ENCODE measurements around the gene BLID. TPM values are rescaled to one million over a fixed set of nuclear protein-coding genes. Genes with fewer than 3 reads are reported as not detected.

The BLID gene
- total and polyA plus RNA-seq, 10 of the 15 experiments (the other 5 are each of a cell fraction or from before 2014, with no cell fraction given), result not detected

GRCh38 chr11:122138744-122139594, 23.0 kb upstream of the BLID start:
- in situ Hi-C loops (cut with MboI) (no loop called here), intact Hi-C loops (cut with micrococcal nuclease; ENCODE audit: unreplicated experiment) (no loop called here)
- no peak for DNase-seq (ENCODE audit: low read depth, low spot score)
- Histone ChIP-seq H3K36me3 (ENCODE audit: control insufficient read depth in 2 of 2, insufficient read depth in 2 of 2, low read length in 1 of 2) (no peaks in the 10 kb centered on the region), H3K27ac (ENCODE audit: control insufficient read depth, insufficient read depth) (no peak overlapping the region), H3K27me3 (replicated peaks in 1 of 2; ENCODE audit: control insufficient read depth in 2 of 2, insufficient read depth in 2 of 2, low read length in 1 of 2) (no peaks in the 10 kb centered on the region; a peak in 1 of 4 replicates), H4K20me1 (ENCODE audit: control insufficient read depth, insufficient read depth) (no peaks in the 10 kb centered on the region), H3K4me2 (ENCODE audit: control insufficient read depth, insufficient read depth) (no peak overlapping the region), H2AFZ (ENCODE audit: control insufficient read depth, low read depth, low read length) (no peak overlapping the region), H3K79me2 (ENCODE audit: control insufficient read depth, insufficient read depth, low read length) (no peaks in the 10 kb centered on the region), H3K9me3 (replicated peaks; ENCODE audit: control insufficient read depth, insufficient read depth, low read length) (no peaks in the 10 kb centered on the region), H3K9ac (ENCODE audit: control insufficient read depth, insufficient read depth, low read length) (no peak overlapping the region), H3K4me1 (ENCODE audit: control insufficient read depth, insufficient read depth, low read length) (no peaks in the 10 kb centered on the region), H3K4me3 (no peak overlapping the region)
- CTCF ChIA-PET, result no interaction called here
- 23% methylated on average over 5 of the region's 5 CpGs for WGBS (ENCODE audit: insufficient coverage, insufficient replicate concordance, low lambda C conversion rate, missing lambda C conversion rate)
- SMC1A ChIA-PET (ENCODE audit: uncharacterized antibody, unreplicated experiment), result no interaction called here
- no TSS peak for BruUV-seq (replicated peaks)
- no peak for ATAC-seq
- TF ChIP-seq IRF4 (IDR thresholded peaks at IDR 0.05; ENCODE audit: low read depth, low read length) (no peak), CUX1 (IDR thresholded peaks at IDR 0.05; ENCODE audit: insufficient replicate concordance, low read depth, low read length) (no peak), NRF1 (conservative IDR thresholded peaks at IDR 0.05; ENCODE audit: low read depth, low read length) (no peak), JUNB (IDR thresholded peaks at IDR 0.05) (no peak), RUNX3 (IDR thresholded peaks at IDR 0.05; ENCODE audit: low read length) (no peak), TCF3 (IDR thresholded peaks at IDR 0.05; ENCODE audit: borderline replicate concordance, insufficient read depth, low read depth, low read length) (no peak), GATAD2B (conservative IDR thresholded peaks at IDR 0.05; ENCODE audit: low read depth) (no peak), BACH1 (IDR thresholded peaks at IDR 0.05; ENCODE audit: borderline replicate concordance) (no peak)
- TF ChIP-seq, protein P1, sequence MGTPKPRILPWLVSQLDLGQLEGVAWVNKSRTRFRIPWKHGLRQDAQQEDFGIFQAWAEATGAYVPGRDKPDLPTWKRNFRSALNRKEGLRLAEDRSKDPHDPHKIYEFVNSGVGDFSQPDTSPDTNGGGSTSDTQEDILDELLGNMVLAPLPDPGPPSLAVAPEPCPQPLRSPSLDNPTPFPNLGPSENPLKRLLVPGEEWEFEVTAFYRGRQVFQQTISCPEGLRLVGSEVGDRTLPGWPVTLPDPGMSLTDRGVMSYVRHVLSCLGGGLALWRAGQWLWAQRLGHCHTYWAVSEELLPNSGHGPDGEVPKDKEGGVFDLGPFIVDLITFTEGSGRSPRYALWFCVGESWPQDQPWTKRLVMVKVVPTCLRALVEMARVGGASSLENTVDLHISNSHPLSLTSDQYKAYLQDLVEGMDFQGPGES (IDR thresholded peaks at IDR 0.05), result no peak
- TF ChIP-seq, protein P2, sequence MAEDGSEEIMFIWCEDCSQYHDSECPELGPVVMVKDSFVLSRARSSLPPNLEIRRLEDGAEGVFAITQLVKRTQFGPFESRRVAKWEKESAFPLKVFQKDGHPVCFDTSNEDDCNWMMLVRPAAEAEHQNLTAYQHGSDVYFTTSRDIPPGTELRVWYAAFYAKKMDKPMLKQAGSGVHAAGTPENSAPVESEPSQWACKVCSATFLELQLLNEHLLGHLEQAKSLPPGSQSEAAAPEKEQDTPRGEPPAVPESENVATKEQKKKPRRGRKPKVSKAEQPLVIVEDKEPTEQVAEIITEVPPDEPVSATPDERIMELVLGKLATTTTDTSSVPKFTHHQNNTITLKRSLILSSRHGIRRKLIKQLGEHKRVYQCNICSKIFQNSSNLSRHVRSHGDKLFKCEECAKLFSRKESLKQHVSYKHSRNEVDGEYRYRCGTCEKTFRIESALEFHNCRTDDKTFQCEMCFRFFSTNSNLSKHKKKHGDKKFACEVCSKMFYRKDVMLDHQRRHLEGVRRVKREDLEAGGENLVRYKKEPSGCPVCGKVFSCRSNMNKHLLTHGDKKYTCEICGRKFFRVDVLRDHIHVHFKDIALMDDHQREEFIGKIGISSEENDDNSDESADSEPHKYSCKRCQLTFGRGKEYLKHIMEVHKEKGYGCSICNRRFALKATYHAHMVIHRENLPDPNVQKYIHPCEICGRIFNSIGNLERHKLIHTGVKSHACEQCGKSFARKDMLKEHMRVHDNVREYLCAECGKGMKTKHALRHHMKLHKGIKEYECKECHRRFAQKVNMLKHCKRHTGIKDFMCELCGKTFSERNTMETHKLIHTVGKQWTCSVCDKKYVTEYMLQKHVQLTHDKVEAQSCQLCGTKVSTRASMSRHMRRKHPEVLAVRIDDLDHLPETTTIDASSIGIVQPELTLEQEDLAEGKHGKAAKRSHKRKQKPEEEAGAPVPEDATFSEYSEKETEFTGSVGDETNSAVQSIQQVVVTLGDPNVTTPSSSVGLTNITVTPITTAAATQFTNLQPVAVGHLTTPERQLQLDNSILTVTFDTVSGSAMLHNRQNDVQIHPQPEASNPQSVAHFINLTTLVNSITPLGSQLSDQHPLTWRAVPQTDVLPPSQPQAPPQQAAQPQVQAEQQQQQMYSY (CRISPR knock-in tag; IDR thresholded peaks at IDR 0.05), result no peak
- RAD21 ChIA-PET (ENCODE audit: unreplicated experiment), result no interaction called here
- FAIRE-seq, result no peak
- POLR2A ChIA-PET, result interaction anchor here (0.6 kb wide), 1 partner anchor 208 kb away, joined by 3 read pairs; no protein-coding TSS in a partner anchor
